Fibroblast of skin of right quadriceps (primary cell): ENCODE data around the gene ZFR2.
A peak's percentile ranks its signal among the peaks of the same experiment; 100 is the strongest.
"Not testable (repeated sequence)": the region's sequence is repeated elsewhere in the genome, so short reads cannot be mapped to it uniquely, and the experiment has no call there.

ENCODE experiments used
- DNase-seq: peaks from one replicate; pipeline ENCODE4 v3.0.0-alpha.2; 2013

ZFR2 gene

DNA sequence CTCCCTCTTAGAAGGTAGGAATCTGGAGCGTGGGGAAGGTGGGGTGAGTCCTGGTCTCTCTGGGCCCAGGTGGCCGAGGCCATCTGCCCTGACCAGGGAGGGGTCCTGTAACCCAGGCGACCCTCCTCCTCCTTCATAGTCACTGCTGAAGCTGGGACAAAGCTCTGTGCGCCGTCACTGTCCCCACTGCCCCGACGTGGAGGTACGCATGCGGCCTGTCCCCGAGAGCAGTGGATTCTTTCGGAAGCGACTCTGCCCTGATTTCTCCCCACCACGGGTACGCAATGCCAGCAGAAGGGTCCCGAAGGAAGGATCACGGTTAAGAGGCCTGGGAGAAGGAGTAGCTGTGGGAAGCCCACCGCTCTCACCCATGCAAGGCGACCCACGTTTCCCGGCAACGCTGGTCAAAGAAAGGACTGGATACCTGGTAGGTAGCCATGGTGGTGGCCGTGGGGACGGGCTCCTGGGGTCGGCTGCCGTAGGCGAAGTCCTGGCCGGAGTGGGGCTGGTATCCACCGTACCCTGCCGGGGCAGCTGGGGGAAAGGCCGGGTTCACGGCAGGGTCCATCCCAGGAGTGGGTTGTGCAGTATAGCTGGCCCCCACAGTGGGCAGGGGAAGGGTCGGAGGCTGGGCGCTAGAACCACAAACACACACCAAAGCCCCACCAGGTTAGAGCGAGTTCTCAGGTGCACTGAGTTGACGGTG, 34.3 kb downstream of the ZFR2 start:
- DNase-seq: no peak

DNA sequence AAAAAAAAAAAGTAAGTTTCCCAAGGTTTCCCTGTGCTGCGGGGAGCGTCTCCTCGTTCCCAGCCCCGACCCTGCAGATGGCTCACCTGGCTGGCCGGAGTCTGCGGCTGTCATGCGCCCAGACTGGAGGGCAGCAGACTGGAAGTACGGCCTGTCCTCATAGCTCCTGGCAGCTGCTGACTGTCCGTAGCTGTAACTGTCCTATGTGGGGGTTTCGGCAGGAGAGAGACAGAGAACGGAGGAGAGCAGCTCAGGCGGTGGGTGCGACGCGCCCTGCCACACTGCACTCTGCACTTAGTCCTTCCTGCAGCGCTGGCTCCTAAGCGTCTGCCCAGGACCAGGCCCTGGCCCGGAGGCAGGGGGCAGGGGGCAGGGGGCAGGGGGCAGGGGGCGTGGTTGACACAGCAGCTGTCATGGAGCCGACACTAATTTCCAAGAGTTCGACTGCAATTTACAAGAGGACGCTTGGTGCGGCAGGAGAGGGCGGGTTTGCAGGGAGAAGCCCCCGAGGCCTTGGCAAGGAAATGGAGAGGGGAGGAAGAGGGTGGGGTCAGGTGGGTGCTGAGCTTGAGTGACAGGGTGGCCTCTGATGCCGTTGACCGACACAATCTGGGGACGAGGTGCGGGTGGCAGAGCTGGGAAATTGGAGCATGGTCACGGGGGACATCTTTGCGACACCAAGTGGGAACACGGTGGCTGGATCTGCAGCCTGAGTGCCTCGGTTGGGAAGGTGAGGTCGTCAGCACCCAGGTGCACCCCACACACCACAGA, 35.1 kb downstream of the ZFR2 start:
- no peak for DNase-seq

DNA sequence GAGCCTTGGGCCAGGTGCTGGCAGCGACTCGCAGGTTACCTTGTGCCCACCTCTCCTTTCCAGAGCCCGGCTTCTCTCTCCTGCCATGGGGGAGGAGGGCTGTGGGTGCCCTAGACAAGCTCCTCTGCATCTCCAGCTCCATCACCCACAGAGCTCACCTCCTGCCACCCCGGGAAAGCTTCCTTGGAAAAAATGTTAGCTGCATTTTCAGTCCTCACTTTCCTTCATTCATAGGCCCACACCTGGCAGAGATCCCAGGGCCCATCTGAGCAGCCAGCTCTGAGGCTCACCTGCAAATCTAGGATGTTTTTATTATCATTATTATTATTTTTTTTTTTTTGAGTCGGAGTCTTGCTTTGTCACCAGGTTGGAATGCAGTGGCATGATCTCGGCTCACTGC, 36.8 kb downstream of the ZFR2 start:
- no peak for DNase-seq

DNA sequence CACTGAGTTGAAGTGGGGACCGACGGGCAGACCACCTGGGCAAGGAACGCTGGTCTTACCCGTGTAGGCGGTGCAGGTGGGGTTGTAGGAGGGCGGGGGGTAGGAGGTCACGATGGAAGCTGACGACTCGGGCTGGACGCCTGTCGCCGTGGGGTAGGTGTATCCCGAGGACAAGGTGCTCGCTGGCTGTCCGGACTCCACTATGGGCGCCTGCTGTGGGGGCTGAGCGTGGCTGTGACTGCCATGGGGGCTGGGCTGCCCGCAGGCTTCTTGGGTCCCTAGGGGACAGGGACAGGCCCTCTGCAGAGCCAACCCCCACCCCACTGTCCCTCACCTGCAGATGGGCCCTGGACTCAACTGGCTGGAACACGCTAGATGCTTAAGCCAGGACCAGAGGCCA, 37.2 kb downstream of the ZFR2 start:
- DNase-seq: no peak

- no peak for DNase-seq
These were observed 37.9 kb downstream of the ZFR2 start for GRCh38 chr19:3830621-3831589.

DNA sequence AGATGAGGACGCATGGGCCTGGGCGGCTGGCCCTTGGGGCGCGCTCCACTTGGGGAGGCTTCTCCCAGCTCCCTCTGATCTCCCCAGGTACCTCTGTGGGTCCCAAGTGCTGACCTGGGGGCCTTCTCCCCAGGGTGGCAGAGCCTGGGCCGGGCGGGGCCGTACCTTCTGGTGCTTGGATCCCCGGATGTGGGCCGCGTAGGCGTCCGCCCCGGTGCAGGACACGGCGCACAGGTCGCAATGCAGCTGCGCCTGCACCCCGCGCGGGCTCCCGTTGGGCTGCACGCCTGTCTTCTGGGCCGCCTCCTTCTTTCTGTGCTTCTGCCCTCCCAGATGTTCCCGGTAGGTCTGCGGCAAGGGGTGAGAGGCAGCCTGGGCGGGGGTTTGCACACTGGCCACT, 41.5 kb downstream of the ZFR2 start:
- no peak for DNase-seq

GRCh38 chr19:3826163-3826562, 42.7 kb downstream of the ZFR2 start:
- DNase-seq: no peak

- no peak for DNase-seq
These were observed 43.4 kb downstream of the ZFR2 start for GRCh38 chr19:3825286-3825956.

DNA sequence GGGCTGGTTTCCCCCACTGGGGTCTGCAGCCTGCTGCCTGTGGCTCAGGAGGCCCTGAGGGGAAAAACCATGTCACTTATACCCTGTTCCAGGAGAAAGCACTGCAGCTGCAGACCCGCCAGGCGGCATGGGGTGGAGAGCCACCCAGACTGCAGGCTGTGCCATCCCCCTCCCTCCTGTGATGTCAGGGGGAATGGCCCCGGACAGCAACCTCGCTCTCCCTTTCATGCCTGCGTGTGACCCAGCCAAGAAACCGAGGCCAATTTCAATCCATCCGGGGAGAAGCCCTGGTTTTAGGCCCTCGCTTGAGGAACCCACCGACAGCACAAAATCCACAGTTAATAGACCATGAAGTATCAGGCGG, 45.5 kb downstream of the ZFR2 start:
- DNase-seq: no peak

DNA sequence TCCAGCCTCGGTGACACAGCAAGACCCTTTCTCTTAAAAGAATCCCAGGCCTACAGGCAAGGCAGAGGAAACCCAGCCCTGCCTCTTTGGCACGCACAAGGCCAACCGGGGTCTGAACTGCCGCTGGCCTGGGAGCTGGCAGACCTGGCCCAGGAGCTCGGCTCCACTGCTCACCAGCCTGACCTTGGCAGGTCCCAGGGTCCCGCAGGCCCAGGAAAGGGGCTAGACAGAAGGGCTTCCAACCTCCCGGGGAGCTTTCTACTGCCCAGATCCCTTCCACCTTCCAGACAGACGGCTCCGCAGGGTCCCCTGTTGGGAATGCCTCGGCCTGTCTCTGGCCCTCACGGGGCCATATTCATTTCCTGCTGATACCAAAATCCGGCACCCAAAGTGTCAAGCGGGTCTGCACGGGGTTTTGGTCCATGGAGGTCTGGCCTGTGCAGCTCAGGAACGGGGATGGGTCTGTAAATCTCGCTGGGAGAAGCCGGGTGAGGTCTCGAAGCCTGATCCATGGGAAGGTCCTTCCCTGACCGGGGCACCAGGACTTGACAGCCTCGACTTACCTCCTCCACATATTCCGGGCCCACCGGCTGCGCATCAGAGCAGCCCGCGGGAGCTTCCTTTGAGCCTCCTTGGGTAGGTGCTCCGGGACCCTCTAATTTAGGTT, 46.0 kb downstream of the ZFR2 start:
- no peak for DNase-seq

DNA sequence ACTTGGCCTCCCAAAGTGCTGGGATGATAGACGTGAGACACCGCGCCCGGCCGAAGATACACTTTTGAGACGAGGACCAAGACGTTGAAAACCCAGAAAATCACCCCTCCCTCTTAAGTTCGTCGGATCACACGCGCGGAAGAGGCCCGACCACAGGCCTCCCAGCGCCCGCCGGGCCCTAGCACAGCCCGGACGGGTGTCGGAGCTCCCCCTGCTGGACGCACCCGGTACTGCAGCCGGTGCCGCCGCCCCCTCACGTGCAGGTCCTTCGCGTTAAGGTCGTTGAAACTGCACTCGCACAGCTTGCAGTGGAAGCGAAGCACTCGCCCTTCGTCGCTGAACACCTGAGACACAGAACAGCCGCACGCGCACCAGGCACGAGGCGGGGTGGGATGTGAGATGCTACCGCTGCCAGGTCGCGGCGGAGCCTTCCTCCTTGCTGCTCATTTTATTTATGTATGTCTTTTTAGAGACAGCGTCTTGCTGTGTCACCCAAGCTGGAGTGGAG, 46.9 kb downstream of the ZFR2 start:
- DNase-seq: peak; percentile 15

DNA sequence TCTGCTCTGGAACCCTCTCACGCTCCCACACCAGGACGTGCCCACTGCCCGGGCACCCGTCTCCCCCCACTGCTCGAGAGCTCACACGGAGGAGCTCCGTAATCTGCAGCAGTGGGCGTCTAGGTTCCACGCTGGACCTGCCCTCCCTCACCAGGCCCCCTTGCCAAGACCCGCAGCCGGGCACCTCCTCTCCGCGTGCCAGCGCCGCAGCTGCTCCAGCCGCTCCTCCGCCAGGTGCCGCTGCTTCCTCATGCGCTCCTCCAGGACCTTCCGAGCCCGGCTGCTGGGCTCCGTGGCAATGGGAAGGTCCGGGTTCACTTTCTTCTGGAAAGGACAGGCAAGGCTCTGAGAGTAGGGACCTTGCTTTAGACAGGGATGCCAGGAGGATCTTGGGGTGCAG, 47.7 kb downstream of the ZFR2 start:
- no peak for DNase-seq

DNA sequence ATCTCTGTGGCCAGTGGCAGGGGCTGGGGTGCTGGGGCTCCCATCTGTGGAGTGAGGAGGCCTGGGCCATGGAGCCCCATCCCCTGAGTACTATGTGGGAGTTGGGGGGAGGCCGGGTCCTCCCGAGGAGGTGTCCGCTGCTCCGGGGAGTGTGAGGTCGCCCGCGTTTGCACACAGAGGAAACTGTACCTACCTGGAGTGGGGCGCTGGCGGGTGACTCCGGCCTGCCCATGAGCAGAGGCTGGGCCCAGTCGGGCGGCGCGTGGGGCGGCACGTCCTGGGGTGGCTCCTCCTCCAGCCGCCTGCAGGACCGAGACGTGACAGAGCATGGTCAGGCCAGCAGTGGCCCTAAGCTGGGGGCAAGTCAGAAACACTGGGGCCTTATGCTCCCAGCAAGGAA, 48.8 kb downstream of the ZFR2 start:
- no peak for DNase-seq

- DNase-seq: no peak
These were observed 49.9 kb downstream of the ZFR2 start for GRCh38 chr19:3818918-3819317.

GRCh38 chr19:3818466-3818865, 50.4 kb downstream of the ZFR2 start:
- DNase-seq: peak; percentile 27

DNA sequence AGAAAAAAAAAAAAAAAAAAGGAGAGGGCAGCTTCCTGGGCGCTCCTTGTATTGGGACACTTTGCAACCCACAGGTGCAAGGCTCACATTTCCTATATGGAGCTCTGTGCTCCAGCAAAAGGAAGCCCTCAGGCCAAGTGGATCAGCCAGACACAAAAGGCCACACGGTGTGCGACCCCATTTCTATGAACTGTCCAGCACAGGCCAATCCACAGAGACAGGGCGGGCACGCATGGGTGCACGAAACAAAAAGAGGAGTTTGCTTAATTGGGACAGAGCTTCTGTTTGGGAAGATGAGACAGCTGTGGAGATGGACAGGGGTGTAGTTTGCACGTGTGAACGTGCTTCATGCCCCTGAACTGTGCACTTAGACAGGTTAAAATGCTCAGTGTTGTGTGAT, 51.1 kb downstream of the ZFR2 start:
- no peak for DNase-seq

DNA sequence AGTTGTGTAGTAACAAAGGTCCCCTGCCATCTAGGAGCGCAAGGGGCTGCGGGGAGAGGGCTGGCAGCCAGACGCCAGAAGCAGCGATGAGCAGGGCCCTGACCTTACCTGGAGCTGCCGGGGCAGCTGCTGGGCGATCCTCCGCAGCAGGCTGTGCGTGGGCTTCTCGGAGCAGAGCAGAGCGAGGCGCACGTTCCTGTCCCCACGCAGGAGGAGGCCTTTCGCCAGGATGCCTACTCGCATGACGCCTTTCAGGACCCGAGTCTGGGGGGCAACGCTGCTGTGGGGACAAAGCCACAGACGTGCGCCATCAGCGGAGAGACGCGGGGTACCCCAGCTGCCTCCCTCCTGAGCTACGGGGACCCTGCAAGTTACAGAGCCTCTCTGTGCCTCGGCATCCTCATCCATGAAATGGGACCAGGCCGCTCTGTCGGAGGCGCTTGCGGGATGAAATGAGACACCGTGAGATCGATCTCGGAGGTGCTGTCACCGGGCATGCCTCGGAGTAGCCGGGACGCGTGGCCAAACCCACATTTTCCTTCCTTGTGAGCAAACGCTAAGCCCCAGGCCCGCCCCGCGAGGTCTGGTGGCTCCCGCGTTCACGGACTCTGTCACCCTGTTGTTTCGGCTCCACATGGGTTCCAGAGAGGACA, 52.1 kb downstream of the ZFR2 start:
- no peak for DNase-seq

- DNase-seq: not testable (repeated sequence)
These were observed 52.7 kb downstream of the ZFR2 start for GRCh38 chr19:3816148-3816547.

GRCh38 chr19:3814648-3815047, 54.2 kb downstream of the ZFR2 start:
- DNase-seq: no peak

DNA sequence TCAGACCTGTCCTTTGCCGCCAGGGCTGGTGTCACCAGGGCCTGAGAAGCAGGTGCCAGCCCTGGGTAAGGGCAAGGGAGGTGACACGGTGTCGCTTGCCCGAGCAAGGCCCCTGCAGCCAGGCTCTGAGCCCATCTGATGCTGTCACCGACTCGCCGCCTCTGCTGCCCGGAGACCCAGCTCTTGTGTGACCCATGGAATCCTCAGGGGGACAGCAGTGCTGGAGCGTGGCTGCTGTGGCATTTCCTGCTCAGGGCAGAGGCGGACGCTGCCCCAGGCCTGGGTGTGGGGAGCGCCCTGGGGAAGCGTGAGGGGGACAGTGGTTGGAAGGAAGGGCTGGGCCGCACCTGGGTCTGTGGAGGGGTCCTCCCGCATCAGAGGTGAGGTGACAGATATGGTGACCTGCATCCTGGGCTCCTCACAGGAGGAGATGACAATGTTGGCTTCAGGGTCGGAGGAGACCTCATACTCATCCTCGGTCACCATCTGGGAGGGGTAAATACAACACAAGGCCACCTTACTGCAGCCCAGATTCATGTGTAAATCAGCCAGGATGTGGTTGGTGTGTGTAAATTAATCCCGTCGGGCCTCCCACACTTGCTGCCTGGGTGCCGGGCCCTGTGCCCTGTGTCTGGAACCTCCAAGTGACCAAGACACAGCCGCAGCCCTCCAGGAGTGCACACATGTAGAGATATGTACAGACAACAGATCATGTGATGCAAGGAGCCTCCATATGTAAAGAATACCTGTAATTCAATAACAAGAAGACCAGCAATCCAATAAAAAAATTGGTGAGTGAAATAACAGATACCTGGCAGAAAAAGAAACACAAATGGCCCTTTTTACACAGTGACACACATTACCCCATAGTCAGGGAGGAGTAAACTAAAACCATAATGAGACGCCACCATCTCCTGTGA, 55.1 kb downstream of the ZFR2 start:
- no peak for DNase-seq
